ENCODE results near the gene RFTN1. TPM values are rescaled to one million over a fixed set of nuclear protein-coding genes. Genes with fewer than 3 reads are reported as not detected.

RFTN1 gene
- total RNA-seq, 2 experiments from 2014 or later: 55.7 to 56.4 TPM

- H3K9me3 ChIP-seq (ENCODE audit: control insufficient read depth in 1 of 2, insufficient read depth in 1 of 2, low read length in 2 of 2): no peaks in the 10 kb centered on the region
- ATAC-seq (ENCODE audit: poor library complexity): no peak
- peaks cover 10% of the 10 kb centered on the region for H3K4me1 ChIP-seq (ENCODE audit: insufficient read depth, low read length)
- intact Hi-C loops (cut with DNase I, micrococcal nuclease): no loop called here
- H3K4me3 ChIP-seq (ENCODE audit: low read length): no peak overlapping the region
- CTCF ChIA-PET: interaction anchor here (1.2 kb wide), 1 partner anchor 18 kb away, joined by 3 read pairs; no protein-coding TSS in a partner anchor
- H3K27me3 ChIP-seq (ENCODE audit: control insufficient read depth in 1 of 2, insufficient read depth in 2 of 2, low read length in 2 of 2): no peaks in the 10 kb centered on the region
- Mint-ChIP-seq H3K27me3 (no peaks in the 10 kb centered on the region), H3K36me3 (ENCODE audit: low read depth) (peaks cover 28% of the 10 kb centered on the region), H3K9me3 (no peaks in the 10 kb centered on the region), H3K27ac (peak overlapping the region; percentile 40), H3K4me3 (no peak overlapping the region), H3K4me1 (ENCODE audit: low read depth) (peaks cover 60% of the 10 kb centered on the region)
- POLR2A ChIA-PET: no interaction called here
- peaks cover 22% of the 10 kb centered on the region for H3K36me3 ChIP-seq (ENCODE audit: insufficient read depth, low read length)
- no peak for TF ChIP-seq CTCF (IDR thresholded peaks at IDR 0.05)
- H3K27ac ChIP-seq (ENCODE audit: low read depth in 1 of 2, low read length in 2 of 2): no peak overlapping the region
- no peak for DNase-seq
Measured at GRCh38 chr3:16412192-16412800, 101.2 kb downstream of the RFTN1 start.

GRCh38 chr3:16411441-16411840 lies 102.1 kb downstream of the RFTN1 start:
- H3K4me1 ChIP-seq (ENCODE audit: insufficient read depth, low read length): peaks cover 10% of the 10 kb centered on the region
- Mint-ChIP-seq H3K27ac (peak overlapping the region; percentile 40), H3K27me3 (no peaks in the 10 kb centered on the region), H3K36me3 (ENCODE audit: low read depth) (peaks cover 26% of the 10 kb centered on the region), H3K4me3 (no peak overlapping the region), H3K9me3 (no peaks in the 10 kb centered on the region), H3K4me1 (ENCODE audit: low read depth) (peaks cover 54% of the 10 kb centered on the region)
- no peaks in the 10 kb centered on the region for H3K9me3 ChIP-seq (ENCODE audit: control insufficient read depth in 1 of 2, insufficient read depth in 1 of 2, low read length in 2 of 2)
- peaks cover 27% of the 10 kb centered on the region for H3K36me3 ChIP-seq (ENCODE audit: insufficient read depth, low read length)
- ATAC-seq (ENCODE audit: poor library complexity): no peak
- intact Hi-C loops (cut with DNase I, micrococcal nuclease): no loop called here
- no peak overlapping the region for H3K4me3 ChIP-seq (ENCODE audit: low read length)
- TF ChIP-seq CTCF (IDR thresholded peaks at IDR 0.05): no peak
- DNase-seq: no peak
- CTCF ChIA-PET: interaction anchor here (1.2 kb wide), 1 partner anchor 18 kb away, joined by 3 read pairs; no protein-coding TSS in a partner anchor
- H3K27ac ChIP-seq (ENCODE audit: low read depth in 1 of 2, low read length in 2 of 2): no peak overlapping the region
- POLR2A ChIA-PET: no interaction called here
- H3K27me3 ChIP-seq (ENCODE audit: control insufficient read depth in 1 of 2, insufficient read depth in 2 of 2, low read length in 2 of 2): no peaks in the 10 kb centered on the region

- peaks cover 22% of the 10 kb centered on the region for H3K36me3 Mint-ChIP-seq (ENCODE audit: low read depth)
- intact Hi-C loops (cut with DNase I, micrococcal nuclease): no loop called here
- CTCF ChIA-PET: no interaction called here
- ATAC-seq (ENCODE audit: poor library complexity) (no peak), DNase-seq (no peak)
- Histone ChIP-seq H3K27ac (ENCODE audit: low read depth in 1 of 2, low read length in 2 of 2) (no peak overlapping the region), H3K9me3 (ENCODE audit: control insufficient read depth in 1 of 2, insufficient read depth in 1 of 2, low read length in 2 of 2) (no peaks in the 10 kb centered on the region), H3K4me1 (ENCODE audit: insufficient read depth, low read length) (peaks cover 10% of the 10 kb centered on the region), H3K4me3 (ENCODE audit: low read length) (no peak overlapping the region), H3K27me3 (ENCODE audit: control insufficient read depth in 1 of 2, insufficient read depth in 2 of 2, low read length in 2 of 2) (no peaks in the 10 kb centered on the region), H3K36me3 (ENCODE audit: insufficient read depth, low read length) (peaks cover 32% of the 10 kb centered on the region)
- TF ChIP-seq CTCF (IDR thresholded peaks at IDR 0.05): no peak
- H3K4me1 Mint-ChIP-seq (ENCODE audit: low read depth): peaks cover 48% of the 10 kb centered on the region
- no peak overlapping the region for H3K4me3 Mint-ChIP-seq
- POLR2A ChIA-PET: no interaction called here
- no peaks in the 10 kb centered on the region for H3K27me3 Mint-ChIP-seq
- no peaks in the 10 kb centered on the region for H3K9me3 Mint-ChIP-seq
- no peak overlapping the region for H3K27ac Mint-ChIP-seq
Measured at GRCh38 chr3:16410659-16411058, 102.8 kb downstream of the RFTN1 start.

Measured in CD4-positive, alpha-beta T cell (primary cell).